ENCODE measurements around the gene LRFN4.

The LRFN4 gene

DNA sequence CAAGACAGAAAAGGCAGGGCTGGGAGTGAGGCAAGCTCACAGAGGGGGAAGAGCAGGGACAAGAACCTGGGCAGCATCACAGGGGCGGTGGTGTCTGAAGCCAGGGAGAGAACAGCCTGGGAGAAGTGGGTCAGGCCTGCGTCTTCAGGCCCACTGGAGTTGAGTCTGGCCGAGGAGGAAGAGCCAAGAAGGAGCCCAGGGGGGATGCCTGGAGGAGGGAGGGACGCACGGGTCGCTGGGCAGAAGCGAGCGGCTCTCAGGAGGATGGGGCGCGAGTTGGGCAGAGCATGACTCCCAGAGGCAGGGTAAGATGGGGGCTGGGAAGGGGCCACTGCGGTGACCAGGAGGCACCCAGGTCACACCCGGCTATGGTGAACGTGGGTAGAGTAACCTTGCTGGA, 18.5 kb downstream of the LRFN4 start:
- no peak for ATAC-seq
- TF ChIP-seq TCF4 (CRISPR knock-in tag; IDR thresholded peaks at IDR 0.05; ENCODE audit: borderline replicate concordance) (no peak), ZFP30 (CRISPR knock-in tag; IDR thresholded peaks at IDR 0.05) (no peak), ZFP3 (CRISPR knock-in tag; IDR thresholded peaks at IDR 0.05) (no peak), ARNTL (CRISPR knock-in tag; IDR thresholded peaks at IDR 0.05; ENCODE audit: borderline replicate concordance, low read depth) (no peak), ESRRG (CRISPR knock-in tag; IDR thresholded peaks at IDR 0.05) (no peak), CSRNP3 (CRISPR knock-in tag; IDR thresholded peaks at IDR 0.05) (no peak), ZNF565 (CRISPR knock-in tag; conservative IDR thresholded peaks at IDR 0.05; ENCODE audit: low read depth) (no peak), RARB (CRISPR knock-in tag; IDR thresholded peaks at IDR 0.05) (no peak), ISL1 (CRISPR knock-in tag; IDR thresholded peaks at IDR 0.05) (no peak), ZNF70 (CRISPR knock-in tag; IDR thresholded peaks at IDR 0.05) (no peak), OSR1 (CRISPR knock-in tag; IDR thresholded peaks at IDR 0.05) (no peak), SNAI2 (CRISPR knock-in tag; IDR thresholded peaks at IDR 0.05) (no peak), CSDC2 (CRISPR knock-in tag; IDR thresholded peaks at IDR 0.05) (no peak), ZC3H10 (CRISPR knock-in tag; IDR thresholded peaks at IDR 0.05) (no peak)
- TF ChIP-seq, protein P1, sequence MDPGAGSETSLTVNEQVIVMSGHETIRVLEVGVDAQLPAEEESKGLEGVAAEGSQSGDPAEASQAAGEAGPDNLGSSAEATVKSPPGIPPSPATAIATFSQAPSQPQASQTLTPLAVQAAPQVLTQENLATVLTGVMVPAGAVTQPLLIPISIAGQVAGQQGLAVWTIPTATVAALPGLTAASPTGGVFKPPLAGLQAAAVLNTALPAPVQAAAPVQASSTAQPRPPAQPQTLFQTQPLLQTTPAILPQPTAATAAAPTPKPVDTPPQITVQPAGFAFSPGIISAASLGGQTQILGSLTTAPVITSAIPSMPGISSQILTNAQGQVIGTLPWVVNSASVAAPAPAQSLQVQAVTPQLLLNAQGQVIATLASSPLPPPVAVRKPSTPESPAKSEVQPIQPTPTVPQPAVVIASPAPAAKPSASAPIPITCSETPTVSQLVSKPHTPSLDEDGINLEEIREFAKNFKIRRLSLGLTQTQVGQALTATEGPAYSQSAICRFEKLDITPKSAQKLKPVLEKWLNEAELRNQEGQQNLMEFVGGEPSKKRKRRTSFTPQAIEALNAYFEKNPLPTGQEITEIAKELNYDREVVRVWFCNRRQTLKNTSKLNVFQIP (CRISPR knock-in tag; IDR thresholded peaks at IDR 0.05; ENCODE audit: borderline replicate concordance, low read depth), result no peak
- TF ChIP-seq, protein P2, sequence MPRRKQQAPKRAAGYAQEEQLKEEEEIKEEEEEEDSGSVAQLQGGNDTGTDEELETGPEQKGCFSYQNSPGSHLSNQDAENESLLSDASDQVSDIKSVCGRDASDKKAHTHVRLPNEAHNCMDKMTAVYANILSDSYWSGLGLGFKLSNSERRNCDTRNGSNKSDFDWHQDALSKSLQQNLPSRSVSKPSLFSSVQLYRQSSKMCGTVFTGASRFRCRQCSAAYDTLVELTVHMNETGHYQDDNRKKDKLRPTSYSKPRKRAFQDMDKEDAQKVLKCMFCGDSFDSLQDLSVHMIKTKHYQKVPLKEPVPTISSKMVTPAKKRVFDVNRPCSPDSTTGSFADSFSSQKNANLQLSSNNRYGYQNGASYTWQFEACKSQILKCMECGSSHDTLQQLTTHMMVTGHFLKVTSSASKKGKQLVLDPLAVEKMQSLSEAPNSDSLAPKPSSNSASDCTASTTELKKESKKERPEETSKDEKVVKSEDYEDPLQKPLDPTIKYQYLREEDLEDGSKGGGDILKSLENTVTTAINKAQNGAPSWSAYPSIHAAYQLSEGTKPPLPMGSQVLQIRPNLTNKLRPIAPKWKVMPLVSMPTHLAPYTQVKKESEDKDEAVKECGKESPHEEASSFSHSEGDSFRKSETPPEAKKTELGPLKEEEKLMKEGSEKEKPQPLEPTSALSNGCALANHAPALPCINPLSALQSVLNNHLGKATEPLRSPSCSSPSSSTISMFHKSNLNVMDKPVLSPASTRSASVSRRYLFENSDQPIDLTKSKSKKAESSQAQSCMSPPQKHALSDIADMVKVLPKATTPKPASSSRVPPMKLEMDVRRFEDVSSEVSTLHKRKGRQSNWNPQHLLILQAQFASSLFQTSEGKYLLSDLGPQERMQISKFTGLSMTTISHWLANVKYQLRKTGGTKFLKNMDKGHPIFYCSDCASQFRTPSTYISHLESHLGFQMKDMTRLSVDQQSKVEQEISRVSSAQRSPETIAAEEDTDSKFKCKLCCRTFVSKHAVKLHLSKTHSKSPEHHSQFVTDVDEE (CRISPR knock-in tag; IDR thresholded peaks at IDR 0.05), result no peak
- TF ChIP-seq, protein P3, sequence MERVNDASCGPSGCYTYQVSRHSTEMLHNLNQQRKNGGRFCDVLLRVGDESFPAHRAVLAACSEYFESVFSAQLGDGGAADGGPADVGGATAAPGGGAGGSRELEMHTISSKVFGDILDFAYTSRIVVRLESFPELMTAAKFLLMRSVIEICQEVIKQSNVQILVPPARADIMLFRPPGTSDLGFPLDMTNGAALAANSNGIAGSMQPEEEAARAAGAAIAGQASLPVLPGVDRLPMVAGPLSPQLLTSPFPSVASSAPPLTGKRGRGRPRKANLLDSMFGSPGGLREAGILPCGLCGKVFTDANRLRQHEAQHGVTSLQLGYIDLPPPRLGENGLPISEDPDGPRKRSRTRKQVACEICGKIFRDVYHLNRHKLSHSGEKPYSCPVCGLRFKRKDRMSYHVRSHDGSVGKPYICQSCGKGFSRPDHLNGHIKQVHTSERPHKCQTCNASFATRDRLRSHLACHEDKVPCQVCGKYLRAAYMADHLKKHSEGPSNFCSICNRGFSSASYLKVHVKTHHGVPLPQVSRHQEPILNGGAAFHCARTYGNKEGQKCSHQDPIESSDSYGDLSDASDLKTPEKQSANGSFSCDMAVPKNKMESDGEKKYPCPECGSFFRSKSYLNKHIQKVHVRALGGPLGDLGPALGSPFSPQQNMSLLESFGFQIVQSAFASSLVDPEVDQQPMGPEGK (CRISPR knock-in tag; IDR thresholded peaks at IDR 0.05; ENCODE audit: borderline replicate concordance), result no peak

DNA sequence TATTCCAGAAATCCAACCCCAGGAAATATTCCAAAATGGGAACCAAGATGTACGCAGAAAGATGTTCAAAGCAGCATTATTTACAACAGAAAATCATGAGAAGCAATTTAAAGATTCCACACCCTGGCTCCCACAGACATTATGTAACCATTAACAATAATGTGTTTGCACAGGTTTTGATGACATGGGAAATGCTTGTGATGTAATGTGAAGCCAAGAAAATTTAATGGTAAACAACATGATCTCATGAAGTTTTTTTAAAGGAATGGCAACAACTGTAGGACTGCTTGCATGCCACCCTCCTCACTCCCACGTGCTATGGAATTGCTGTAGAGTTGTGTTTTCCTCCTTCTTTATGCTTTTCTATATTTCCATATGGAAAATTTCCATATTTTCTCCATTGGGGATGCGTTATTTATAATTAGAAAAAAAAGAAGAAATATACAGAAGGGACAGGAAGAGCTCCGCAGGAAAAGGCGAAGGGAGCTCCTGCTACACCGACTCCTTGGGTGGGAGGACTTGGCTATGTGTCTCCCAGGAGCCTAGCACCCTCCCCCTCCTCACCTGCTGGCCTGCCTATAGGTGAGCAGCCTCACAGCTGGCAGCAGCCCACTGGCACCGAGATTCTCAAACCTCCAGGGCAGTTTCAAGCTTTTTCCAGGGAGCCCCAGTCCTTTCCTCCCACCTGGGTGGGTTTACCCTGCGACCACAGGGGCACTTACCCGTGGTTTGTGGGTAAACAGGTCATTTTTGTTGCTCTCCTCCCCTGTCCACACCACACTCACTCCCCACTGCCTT, 20.9 kb downstream of the LRFN4 start:
- ATAC-seq, result no peak
- no peak for TF ChIP-seq CSRNP3 (CRISPR knock-in tag; IDR thresholded peaks at IDR 0.05)
- no peak for TF ChIP-seq RARB (CRISPR knock-in tag; IDR thresholded peaks at IDR 0.05)
- TF ChIP-seq ZNF70 (CRISPR knock-in tag; IDR thresholded peaks at IDR 0.05), result no peak
- TF ChIP-seq ISL1 (CRISPR knock-in tag; IDR thresholded peaks at IDR 0.05), result no peak
- no peak for TF ChIP-seq GLIS3 (CRISPR knock-in tag; IDR thresholded peaks at IDR 0.05)
- TF ChIP-seq ZFP30 (CRISPR knock-in tag; IDR thresholded peaks at IDR 0.05), result no peak
- TF ChIP-seq ZNF565 (CRISPR knock-in tag; conservative IDR thresholded peaks at IDR 0.05; ENCODE audit: low read depth), result no peak
- TF ChIP-seq PPARA (CRISPR knock-in tag; IDR thresholded peaks at IDR 0.05; ENCODE audit: borderline replicate concordance), result no peak
- TF ChIP-seq OSR1 (CRISPR knock-in tag; IDR thresholded peaks at IDR 0.05), result no peak
- TF ChIP-seq TCF4 (CRISPR knock-in tag; IDR thresholded peaks at IDR 0.05; ENCODE audit: borderline replicate concordance), result no peak
- TF ChIP-seq ARNTL (CRISPR knock-in tag; IDR thresholded peaks at IDR 0.05; ENCODE audit: borderline replicate concordance, low read depth), result no peak
- no peak for TF ChIP-seq TOX (CRISPR knock-in tag; IDR thresholded peaks at IDR 0.05; ENCODE audit: borderline replicate concordance)
- TF ChIP-seq, protein P3 (CRISPR knock-in tag; IDR thresholded peaks at IDR 0.05; ENCODE audit: borderline replicate concordance), result no peak
- no peak for TF ChIP-seq BACH2 (CRISPR knock-in tag; IDR thresholded peaks at IDR 0.05; ENCODE audit: borderline replicate concordance)
- no peak for TF ChIP-seq ZFP3 (CRISPR knock-in tag; IDR thresholded peaks at IDR 0.05)
- no peak for TF ChIP-seq ZC3H10 (CRISPR knock-in tag; IDR thresholded peaks at IDR 0.05)
- no peak for TF ChIP-seq CSDC2 (CRISPR knock-in tag; IDR thresholded peaks at IDR 0.05)
- TF ChIP-seq, protein P1 (CRISPR knock-in tag; IDR thresholded peaks at IDR 0.05; ENCODE audit: borderline replicate concordance, low read depth), result no peak
- TF ChIP-seq, protein P4, sequence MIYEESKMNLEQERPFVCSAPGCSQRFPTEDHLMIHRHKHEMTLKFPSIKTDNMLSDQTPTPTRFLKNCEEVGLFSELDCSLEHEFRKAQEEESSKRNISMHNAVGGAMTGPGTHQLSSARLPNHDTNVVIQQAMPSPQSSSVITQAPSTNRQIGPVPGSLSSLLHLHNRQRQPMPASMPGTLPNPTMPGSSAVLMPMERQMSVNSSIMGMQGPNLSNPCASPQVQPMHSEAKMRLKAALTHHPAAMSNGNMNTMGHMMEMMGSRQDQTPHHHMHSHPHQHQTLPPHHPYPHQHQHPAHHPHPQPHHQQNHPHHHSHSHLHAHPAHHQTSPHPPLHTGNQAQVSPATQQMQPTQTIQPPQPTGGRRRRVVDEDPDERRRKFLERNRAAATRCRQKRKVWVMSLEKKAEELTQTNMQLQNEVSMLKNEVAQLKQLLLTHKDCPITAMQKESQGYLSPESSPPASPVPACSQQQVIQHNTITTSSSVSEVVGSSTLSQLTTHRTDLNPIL (CRISPR knock-in tag; IDR thresholded peaks at IDR 0.05; ENCODE audit: low read depth), result no peak
- no peak for TF ChIP-seq ZNF8 (CRISPR knock-in tag; IDR thresholded peaks at IDR 0.05)

All from SK-N-SH treated with all-trans-retinoic acid at 6 μM for 48 hours (cell line).